Epithelial cell of proximal tubule (primary cell): ENCODE results near the gene PRM3. TPM values are rescaled to one million over a fixed set of nuclear protein-coding genes. Genes with fewer than 3 reads are reported as not detected.

Experiments
- DNase-seq: peaks from one replicate; pipeline ENCODE4 v3.0.0-alpha.2; 2011; ENCODE audit warnings: low read depth
- H3K4me3 ChIP-seq: 2 replicates; pipeline ENCODE4 v1.5.1; 2011; ENCODE audit warnings: low read depth, mild to moderate bottlenecking, low read length
- total RNA-seq: library from RNA; depleted of rRNA; stranded (reverse); fragments of >200 nt; gene quantifications from 2 replicates; pipeline ENCODE4 v1.2.3, GENCODE V29; 2015
- TF ChIP-seq, protein P1 (sequence below): conservative IDR thresholded peaks from 2 replicates; pipeline ENCODE4 v1.5.1; 2012; ENCODE audit warnings: low read depth, mild to moderate bottlenecking, low read length

The PRM3 gene
- total RNA-seq, 1 donor from 2014 or later: not detected

DNA sequence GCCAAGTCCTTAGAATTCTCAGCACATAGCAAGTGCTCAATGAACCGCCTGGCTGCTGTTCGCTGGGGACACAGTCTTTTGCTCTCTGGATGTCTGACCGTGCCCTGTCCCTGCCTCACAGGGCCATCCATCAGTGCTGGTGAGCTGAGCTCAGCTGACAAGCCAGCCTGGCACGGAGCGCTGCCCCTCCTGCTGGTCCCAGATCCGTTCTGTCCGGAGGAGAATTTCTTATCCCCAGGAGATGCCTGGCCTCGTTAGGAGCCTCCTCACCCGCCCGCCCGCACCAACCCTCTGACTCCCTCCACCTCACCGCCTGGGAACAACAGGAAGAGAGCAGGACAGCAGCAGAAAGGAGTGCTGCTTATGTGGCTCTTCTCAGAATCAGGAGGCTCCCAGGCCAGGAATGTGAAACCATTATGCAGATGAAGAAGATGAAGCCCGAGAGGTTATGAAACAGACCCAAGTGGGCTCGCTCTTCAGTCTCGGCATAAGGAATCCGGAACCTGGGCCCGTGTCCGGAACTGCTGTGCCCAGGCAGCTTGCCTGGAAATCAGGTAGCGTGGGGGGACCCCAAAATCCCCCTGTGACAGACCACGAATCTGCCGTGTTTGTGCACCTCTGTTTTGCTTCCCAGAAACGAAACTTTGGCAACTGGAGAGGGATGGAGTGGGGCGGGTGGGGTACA lies 43.0 kb upstream of the PRM3 start:
- no peak overlapping the region for H3K4me3 ChIP-seq
- DNase-seq: no peak
- TF ChIP-seq, protein P1, sequence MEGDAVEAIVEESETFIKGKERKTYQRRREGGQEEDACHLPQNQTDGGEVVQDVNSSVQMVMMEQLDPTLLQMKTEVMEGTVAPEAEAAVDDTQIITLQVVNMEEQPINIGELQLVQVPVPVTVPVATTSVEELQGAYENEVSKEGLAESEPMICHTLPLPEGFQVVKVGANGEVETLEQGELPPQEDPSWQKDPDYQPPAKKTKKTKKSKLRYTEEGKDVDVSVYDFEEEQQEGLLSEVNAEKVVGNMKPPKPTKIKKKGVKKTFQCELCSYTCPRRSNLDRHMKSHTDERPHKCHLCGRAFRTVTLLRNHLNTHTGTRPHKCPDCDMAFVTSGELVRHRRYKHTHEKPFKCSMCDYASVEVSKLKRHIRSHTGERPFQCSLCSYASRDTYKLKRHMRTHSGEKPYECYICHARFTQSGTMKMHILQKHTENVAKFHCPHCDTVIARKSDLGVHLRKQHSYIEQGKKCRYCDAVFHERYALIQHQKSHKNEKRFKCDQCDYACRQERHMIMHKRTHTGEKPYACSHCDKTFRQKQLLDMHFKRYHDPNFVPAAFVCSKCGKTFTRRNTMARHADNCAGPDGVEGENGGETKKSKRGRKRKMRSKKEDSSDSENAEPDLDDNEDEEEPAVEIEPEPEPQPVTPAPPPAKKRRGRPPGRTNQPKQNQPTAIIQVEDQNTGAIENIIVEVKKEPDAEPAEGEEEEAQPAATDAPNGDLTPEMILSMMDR: no peak

DNA sequence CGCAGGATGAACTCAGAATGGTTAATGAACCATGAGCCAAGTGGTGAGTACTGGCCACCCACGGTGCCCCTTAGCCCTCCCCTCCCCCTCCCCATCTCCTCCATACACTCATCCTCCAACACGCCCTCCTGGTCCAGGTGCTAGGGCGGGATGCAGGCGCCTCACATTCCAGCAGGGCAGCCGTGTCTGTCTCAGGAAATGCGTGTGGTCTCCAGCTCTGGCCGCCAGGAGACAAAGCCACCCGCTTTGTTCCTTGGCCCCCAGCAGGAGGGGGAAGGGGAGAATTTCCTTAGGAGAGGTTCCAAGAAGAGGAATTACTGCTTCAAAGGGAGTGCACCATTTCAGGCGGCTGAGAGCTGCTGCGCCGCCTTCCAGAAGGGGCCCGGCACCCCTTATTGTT lies 42.1 kb upstream of the PRM3 start:
- TF ChIP-seq, protein P1: peak; percentile 40
- DNase-seq: no peak
- H3K4me3 ChIP-seq: no peak overlapping the region

DNA sequence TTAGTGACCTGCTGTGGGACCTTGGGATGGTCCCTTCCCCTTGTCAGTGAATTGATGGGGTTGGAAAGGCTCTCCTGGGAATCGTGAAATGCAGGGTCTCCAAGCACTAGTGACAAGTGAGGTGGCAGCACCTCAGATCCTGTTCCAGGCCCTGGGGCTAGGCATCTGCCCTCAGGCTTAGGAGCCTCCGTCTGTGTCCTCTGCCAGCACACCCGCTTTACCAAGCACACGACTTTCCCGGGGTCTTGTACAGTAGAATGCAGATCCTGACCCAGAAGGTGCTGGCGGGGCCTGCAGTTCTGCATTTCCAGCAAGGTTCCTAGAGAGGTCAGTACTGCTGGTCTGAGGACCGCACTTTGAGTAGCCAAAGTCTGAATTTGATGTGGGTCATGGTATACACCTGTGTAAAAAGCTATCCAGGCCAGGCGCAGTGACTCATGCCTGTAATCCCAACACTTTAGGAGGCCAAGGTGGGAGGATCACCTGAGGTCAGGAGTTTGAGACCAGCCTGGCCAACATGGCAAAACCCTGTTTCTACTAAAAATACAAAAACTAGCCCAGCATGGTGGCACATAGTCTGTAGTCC lies 41.0 kb upstream of the PRM3 start:
- H3K4me3 ChIP-seq: no peak overlapping the region
- TF ChIP-seq, protein P1: no peak

DNA sequence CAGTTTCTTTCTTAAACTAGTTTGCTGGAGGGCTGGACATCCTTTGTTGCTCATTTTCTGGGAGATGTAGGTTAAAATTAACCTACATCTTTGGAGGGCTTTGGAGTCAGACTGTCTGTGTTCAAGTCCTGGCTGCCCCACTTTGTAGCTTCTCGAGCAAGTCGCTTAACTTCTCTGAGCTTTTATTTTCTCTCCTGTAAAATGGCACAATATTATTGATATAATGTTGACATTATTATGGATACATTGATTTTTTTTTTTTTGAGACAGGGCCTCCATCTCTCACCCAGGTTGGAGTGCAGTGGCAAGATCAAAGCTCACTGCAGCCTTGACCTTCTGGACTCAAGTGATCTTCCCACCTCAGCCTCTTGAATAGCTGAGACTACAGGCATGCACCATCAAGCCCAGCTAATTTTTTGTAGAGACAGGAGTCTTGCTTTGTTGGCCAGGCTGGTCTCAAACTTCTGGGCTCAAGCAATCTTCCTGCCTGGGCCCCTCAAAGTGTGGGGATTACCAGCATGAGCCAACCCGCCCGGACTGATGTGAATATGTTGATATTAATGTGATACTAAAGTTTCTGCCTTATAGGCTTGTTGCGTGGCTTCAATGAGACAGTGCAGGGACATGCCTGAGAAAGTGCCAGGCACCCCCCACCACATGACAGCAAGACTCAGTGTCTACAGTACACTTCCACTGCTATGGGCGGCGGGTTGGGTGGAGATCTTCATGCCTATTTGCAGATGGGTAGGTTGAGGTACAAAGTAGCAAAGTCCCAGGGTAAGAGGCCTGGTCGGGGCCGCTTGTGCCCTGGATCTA lies 40.3 kb upstream of the PRM3 start:
- DNase-seq: no peak
- TF ChIP-seq, protein P1: no peak
- no peak overlapping the region for H3K4me3 ChIP-seq

More for the DNA sequence above, 41.0 kb upstream of the PRM3 start:
- no peak for DNase-seq

DNA sequence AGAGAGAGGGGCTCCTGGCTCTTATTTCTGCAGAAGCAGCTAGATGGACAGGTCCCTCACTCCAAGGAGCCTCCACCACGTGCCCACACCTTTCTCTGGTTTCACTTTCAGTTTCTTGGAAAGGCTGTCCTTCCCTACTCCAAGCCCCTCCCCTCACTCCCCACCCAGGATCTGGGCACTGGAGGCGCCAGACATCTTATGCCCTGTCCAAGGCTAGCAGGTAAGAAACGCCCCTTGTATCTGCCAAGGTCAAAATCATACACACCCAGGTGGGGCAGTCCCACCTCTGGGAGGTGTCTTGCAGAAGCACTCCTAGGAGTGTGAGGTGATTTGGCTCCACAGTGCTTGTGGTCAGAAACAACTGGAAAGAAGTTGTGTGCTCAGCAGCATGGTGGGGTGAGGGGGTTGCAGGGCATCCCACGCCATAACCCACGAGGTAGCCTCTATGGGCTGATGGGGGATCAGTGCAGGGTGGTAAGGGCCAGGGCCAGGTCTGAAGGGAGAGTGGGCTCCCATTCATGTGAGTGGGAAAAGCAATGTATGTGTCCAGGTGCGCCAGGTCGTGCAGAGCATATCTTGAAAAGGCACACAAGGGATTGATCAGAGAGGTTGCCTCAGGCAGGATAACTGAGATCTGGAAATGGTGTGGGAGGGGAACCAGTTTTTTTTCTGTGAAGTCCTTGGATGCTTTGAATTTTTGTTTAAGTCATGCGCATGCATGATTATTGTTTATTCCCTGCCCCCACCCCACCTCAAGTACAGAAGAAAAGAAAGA lies 39.5 kb upstream of the PRM3 start:
- DNase-seq: no peak
- H3K4me3 ChIP-seq: no peak overlapping the region
- TF ChIP-seq, protein P1: no peak

DNA sequence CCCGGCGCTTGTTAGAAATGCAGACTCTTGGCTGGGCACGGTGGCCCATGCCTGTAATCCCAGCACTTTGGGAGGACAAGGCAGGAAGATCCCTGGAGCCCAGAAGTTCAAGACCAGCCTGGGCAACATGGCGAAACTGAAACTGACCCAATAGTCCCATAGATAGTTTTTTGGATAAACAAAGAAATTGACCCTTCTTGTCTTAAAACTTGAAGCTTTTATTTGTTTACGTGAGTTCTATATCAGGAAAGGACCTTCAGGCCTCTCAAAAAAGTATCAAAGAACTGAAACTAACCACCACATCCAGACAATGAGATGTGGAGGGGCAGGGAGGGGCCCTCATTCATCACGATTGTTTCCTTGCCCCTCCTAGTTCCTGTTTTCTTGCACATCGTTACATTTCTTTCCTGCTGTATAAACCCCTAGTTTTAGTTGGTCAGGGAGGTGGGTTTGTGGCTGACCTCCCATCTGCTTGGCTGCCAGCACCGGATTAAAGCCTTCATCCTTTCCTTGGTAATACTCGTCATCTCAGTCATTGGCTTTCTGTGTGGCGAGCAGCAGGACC lies 37.6 kb upstream of the PRM3 start:
- DNase-seq: no peak
- TF ChIP-seq, protein P1: no peak
- no peak overlapping the region for H3K4me3 ChIP-seq
